Neutrophil (primary cell): ENCODE results near the gene HMGCL.
A peak's percentile ranks its signal among the peaks of the same experiment; 100 is the strongest.
"Not testable (repeated sequence)": the region's sequence is repeated elsewhere in the genome, so short reads cannot be mapped to it uniquely, and the experiment has no call there.

Experiments
- H3K27ac ChIP-seq: fragments of 200-600 bp; sonication (generic); 2 replicates; pipeline ENCODE4 v1.5.1; 2016; ENCODE audit warnings: mild to moderate bottlenecking, moderate library complexity
- H3K27me3 ChIP-seq: fragments of 200-600 bp; sonication (generic); 2 replicates; pipeline ENCODE4 v1.6.0; 2016; ENCODE audit warnings: mild to moderate bottlenecking
- H3K36me3 ChIP-seq: fragments of 200-600 bp; sonication (generic); 2 replicates; pipeline ENCODE4 v1.5.1; 2017
- H3K4me1 ChIP-seq, 2 experiments: fragments of 200-600 bp in 1 of 2; sonication (generic) in 1 of 2; 1 replicate in 1 of 2; 2 replicates in 1 of 2; pipeline versions ENCODE4 v1.5.1 to v1.6.1; 2013 to 2016; ENCODE audit warnings: low read depth in 1 of 2, low read length in 1 of 2, mild to moderate bottlenecking in 1 of 2, moderate library complexity in 1 of 2; ENCODE audit not compliant: control insufficient read depth in 1 of 2, insufficient read depth in 1 of 2
- H3K4me3 ChIP-seq, 2 experiments: fragments of 200-600 bp in 1 of 2; sonication (generic) in 1 of 2; 1 replicate in 1 of 2; 2 replicates in 1 of 2; pipeline ENCODE4 v1.5.1; 2013 to 2016; ENCODE audit warnings: low read depth in 1 of 2, low read length in 1 of 2, mild to moderate bottlenecking in 1 of 2, moderate library complexity in 1 of 2
- H3K9me3 ChIP-seq: fragments of 200-600 bp; sonication (generic); 2 replicates; pipeline ENCODE4 v1.5.1; 2016
- CTCF ChIP-seq: fragments of 200-600 bp; sonication (generic); IDR thresholded peaks from 2 replicates; pipeline ENCODE4 v1.5.1; 2016; ENCODE audit warnings: antibody characterized with exemption

HMGCL gene

GRCh38 chr1:23848673-23849616 is 23.7 kb upstream of the HMGCL start:
- Histone ChIP-seq H3K36me3 (peaks cover 28% of the 10 kb centered on the region), H3K27me3 (no peaks in the 10 kb centered on the region), H3K27ac (no peak overlapping the region), H3K4me3 (no peak overlapping the region), H3K9me3 (no peaks in the 10 kb centered on the region), H3K4me1 (no peaks in the 10 kb centered on the region)
- no peak for TF ChIP-seq CTCF

GRCh38 chr1:23847482-23848095 is 22.4 kb upstream of the HMGCL start:
- H3K27ac ChIP-seq, H3K9me3 ChIP-seq, H3K27me3 ChIP-seq, H3K4me3 ChIP-seq, H3K4me1 ChIP-seq: not testable (repeated sequence)
- H3K36me3 ChIP-seq: peaks cover 28% of the 10 kb centered on the region

- Histone ChIP-seq H3K4me1 (no peaks in the 10 kb centered on the region), H3K9me3 (no peaks in the 10 kb centered on the region), H3K27me3 (no peaks in the 10 kb centered on the region), H3K36me3 (peaks cover 23% of the 10 kb centered on the region), H3K27ac (no peak overlapping the region), H3K4me3 (no peak overlapping the region)
- TF ChIP-seq CTCF: no peak
Measured at GRCh38 chr1:23845163-23845562, 19.9 kb upstream of the HMGCL start.

- Histone ChIP-seq H3K9me3 (no peaks in the 10 kb centered on the region), H3K27me3 (no peaks in the 10 kb centered on the region), H3K36me3 (peaks cover 23% of the 10 kb centered on the region), H3K4me3 (no peak overlapping the region), H3K27ac (no peak overlapping the region), H3K4me1 (peaks cover 3% of the 10 kb centered on the region in 2 experiments)
- no peak for TF ChIP-seq CTCF
Measured at GRCh38 chr1:23843644-23844043, 18.4 kb upstream of the HMGCL start.

GRCh38 chr1:23838401-23838866 is 13.2 kb upstream of the HMGCL start:
- no peaks in the 10 kb centered on the region for H3K36me3 ChIP-seq
- H3K27me3 ChIP-seq: peaks cover 3% of the 10 kb centered on the region
- H3K4me3 ChIP-seq: peak overlapping the region; percentile 52
- H3K4me1 ChIP-seq: peaks cover 12 to 18% of the 10 kb centered on the region in 2 experiments
- no peaks in the 10 kb centered on the region for H3K9me3 ChIP-seq
- TF ChIP-seq CTCF: no peak
- H3K27ac ChIP-seq: peak overlapping the region; percentile 55

GRCh38 chr1:23837908-23838307 is 12.7 kb upstream of the HMGCL start:
- TF ChIP-seq CTCF: no peak
- no peaks in the 10 kb centered on the region for H3K9me3 ChIP-seq
- H3K4me3 ChIP-seq: peak overlapping the region; percentile 52
- no peak overlapping the region for H3K27ac ChIP-seq
- no peaks in the 10 kb centered on the region for H3K36me3 ChIP-seq
- H3K4me1 ChIP-seq: peaks cover 12 to 18% of the 10 kb centered on the region in 2 experiments
- H3K27me3 ChIP-seq: peaks cover 3% of the 10 kb centered on the region
